ENCODE results near the gene MYOZ3.

MYOZ3 gene

DNA sequence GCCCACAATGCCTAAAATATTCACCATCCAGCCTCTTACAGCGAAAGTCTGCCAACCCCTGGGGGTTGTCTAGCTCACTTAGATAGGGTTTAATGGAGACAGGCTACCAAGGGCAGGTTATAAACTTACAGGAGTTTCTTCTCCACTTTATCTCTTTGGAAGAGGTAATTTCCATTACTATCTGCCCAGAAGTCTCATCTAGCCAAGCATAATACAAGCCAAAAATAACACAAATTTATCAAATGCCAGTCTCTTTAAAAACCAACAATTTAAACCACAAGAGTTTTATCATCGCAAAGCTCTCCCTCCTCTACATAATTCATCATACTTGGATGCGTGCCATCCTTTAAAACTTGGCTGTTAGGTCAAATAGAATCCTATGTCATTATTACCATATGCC, 33.6 kb downstream of the MYOZ3 start:
- H3K36me3 ChIP-seq (ENCODE audit: insufficient read depth, low read depth, low read length), result peaks cover 94% of the 10 kb centered on the region
- no peaks in the 10 kb centered on the region for H3K27me3 ChIP-seq (ENCODE audit: insufficient read depth, low read length)
- H3K4me1 ChIP-seq (ENCODE audit: insufficient read depth, low read length), result peaks cover 3% of the 10 kb centered on the region
- H3K27ac ChIP-seq (ENCODE audit: low read length), result no peak overlapping the region
- no peaks in the 10 kb centered on the region for H3K9me3 ChIP-seq (ENCODE audit: insufficient read depth, low read depth, low read length)
- H3K4me3 ChIP-seq (ENCODE audit: low read length), result no peak overlapping the region
- H3K9ac ChIP-seq (ENCODE audit: low read depth, low read length), result no peak overlapping the region

GRCh38 chr5:150700246-150700593, 39.2 kb downstream of the MYOZ3 start:
- Histone ChIP-seq H3K27ac (ENCODE audit: low read length) (no peak overlapping the region), H3K4me3 (ENCODE audit: low read length) (peak overlapping the region; percentile 99), H3K36me3 (ENCODE audit: insufficient read depth, low read depth, low read length) (peaks cover 45% of the 10 kb centered on the region), H3K9ac (ENCODE audit: low read depth, low read length) (peak overlapping the region; percentile 98; the same call in 1 of the 2 replicates), H3K4me1 (ENCODE audit: insufficient read depth, low read length) (peaks cover 9% of the 10 kb centered on the region), H3K27me3 (ENCODE audit: insufficient read depth, low read length) (peaks cover 9% of the 10 kb centered on the region), H3K9me3 (ENCODE audit: insufficient read depth, low read depth, low read length) (no peaks in the 10 kb centered on the region)

DNA sequence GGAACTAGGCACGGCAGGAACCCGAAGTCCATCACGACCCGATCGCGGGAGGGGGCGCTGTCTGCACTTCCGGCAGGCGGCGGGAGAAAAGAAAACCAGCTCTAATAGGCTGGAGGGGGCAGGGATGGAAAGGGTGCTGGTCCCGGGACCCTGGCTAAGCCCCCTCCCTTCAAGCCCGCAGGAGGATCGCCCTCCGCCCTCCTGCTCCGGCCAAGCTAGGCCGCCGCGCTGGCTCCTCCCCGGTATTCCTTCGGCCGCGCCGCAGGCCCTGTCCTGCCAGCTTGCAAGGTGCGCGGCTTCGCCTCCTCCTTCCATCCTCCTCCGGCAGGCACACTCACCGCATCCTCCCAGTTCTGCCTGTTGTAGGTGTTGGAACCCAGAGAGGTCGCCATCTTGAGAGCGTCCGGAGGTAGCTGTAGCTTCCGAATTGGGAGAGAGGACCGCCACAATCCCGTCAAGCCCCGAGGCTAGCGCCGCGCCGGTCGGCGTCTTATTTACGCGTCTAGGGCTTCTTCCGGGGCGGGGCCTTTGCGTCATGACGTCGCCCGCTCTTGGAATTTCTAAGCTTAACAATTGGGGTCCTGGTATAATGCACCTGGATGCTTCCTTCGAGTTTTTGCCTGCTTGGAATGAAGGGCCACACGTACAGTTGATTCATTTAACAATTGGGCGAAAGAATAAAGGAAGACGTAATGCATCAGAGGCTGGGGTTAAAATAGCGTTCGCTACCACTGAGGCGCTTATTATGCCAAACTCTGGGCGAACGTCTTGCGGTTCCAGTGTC, 39.7 kb downstream of the MYOZ3 start, which contains the start of gene RBM22:
RBM22 (minus strand) TSS at position 469 of the 784 bp plus-strand sequence; CDS start at position 392, 77 bp downstream.
- H3K9ac ChIP-seq (ENCODE audit: low read depth, low read length), result peak within 1 kb of the TSS; percentile 98
- H3K27me3 ChIP-seq (ENCODE audit: insufficient read depth, low read length), result peaks cover 9% of the 10 kb centered on the region
- H3K4me3 ChIP-seq (ENCODE audit: low read length), result peak within 1 kb of the TSS; percentile 99
- H3K36me3 ChIP-seq (ENCODE audit: insufficient read depth, low read depth, low read length), result peaks cover 39% of the 10 kb centered on the region
- peaks cover 9% of the 10 kb centered on the region for H3K4me1 ChIP-seq (ENCODE audit: insufficient read depth, low read length)
- H3K27ac ChIP-seq (ENCODE audit: low read length), result peak within 1 kb of the TSS; percentile 82
- H3K9me3 ChIP-seq (ENCODE audit: insufficient read depth, low read depth, low read length), result no peaks in the 10 kb centered on the region

DNA sequence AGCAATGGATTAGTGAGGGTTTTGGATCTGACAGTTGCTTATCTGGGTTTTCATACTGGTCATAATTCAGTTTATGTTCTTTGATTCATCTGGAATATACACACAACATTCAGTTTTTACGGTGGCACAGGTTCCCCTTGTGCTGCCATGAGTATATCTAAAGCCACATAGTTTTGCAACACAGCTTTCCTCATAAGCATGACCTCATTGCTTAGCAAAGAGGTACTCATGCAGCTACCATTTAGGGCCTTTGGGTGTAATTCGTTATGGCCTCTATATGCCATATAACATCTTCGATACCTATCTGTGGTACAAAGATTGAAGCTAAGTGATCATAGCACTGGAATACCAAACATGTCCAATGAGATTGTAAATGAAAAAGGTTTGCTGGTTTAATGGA, 42.7 kb downstream of the MYOZ3 start:
- no peak overlapping the region for H3K27ac ChIP-seq (ENCODE audit: low read length)
- H3K4me1 ChIP-seq (ENCODE audit: insufficient read depth, low read length), result peaks cover 9% of the 10 kb centered on the region
- no peak overlapping the region for H3K9ac ChIP-seq (ENCODE audit: low read depth, low read length)
- H3K27me3 ChIP-seq (ENCODE audit: insufficient read depth, low read length), result peaks cover 9% of the 10 kb centered on the region
- H3K36me3 ChIP-seq (ENCODE audit: insufficient read depth, low read depth, low read length), result peaks cover 9% of the 10 kb centered on the region
- no peak overlapping the region for H3K4me3 ChIP-seq (ENCODE audit: low read length)
- no peaks in the 10 kb centered on the region for H3K9me3 ChIP-seq (ENCODE audit: insufficient read depth, low read depth, low read length)

DNA sequence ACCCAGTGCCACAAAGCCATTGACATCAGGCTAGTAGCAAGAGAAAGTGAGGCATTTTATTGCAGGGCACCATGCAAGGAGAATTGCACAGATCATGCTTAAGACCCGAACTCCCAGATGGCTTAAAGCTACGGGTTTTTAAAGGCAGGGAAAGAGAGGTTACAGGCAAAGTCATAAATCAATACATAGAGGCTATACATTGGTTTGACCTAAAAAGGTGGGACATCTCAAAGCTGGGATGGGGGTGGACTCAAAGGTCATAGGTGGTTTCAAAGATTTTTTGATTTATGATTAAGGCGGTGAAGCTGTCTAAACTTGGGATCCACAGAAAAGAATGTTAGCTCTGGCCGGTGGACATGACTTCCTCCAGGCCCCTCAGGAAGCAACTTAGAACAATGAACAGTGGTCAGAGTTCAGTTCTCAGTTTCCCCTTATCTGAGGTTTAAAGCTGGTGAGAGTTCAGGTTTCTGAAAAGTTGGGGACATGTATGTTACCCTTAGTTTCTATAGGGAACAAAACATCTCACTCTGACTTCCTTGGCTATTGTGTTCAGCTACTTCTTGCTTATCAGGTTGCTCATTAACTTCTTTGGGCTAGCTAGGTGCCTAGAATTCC, 45.8 kb downstream of the MYOZ3 start:
- H3K9ac ChIP-seq (ENCODE audit: low read depth, low read length), result no peak overlapping the region
- no peaks in the 10 kb centered on the region for H3K4me1 ChIP-seq (ENCODE audit: insufficient read depth, low read length)
- peaks cover 9% of the 10 kb centered on the region for H3K27me3 ChIP-seq (ENCODE audit: insufficient read depth, low read length)
- no peak overlapping the region for H3K4me3 ChIP-seq (ENCODE audit: low read length)
- H3K27ac ChIP-seq (ENCODE audit: low read length), result no peak overlapping the region
- peaks cover 30% of the 10 kb centered on the region for H3K36me3 ChIP-seq (ENCODE audit: insufficient read depth, low read depth, low read length)
- no peaks in the 10 kb centered on the region for H3K9me3 ChIP-seq (ENCODE audit: insufficient read depth, low read depth, low read length)

GRCh38 chr5:150710165-150710564, 49.1 kb downstream of the MYOZ3 start:
- no peak overlapping the region for H3K4me3 ChIP-seq (ENCODE audit: low read length)
- H3K9me3 ChIP-seq (ENCODE audit: insufficient read depth, low read depth, low read length), result no peaks in the 10 kb centered on the region
- no peaks in the 10 kb centered on the region for H3K4me1 ChIP-seq (ENCODE audit: insufficient read depth, low read length)
- H3K27ac ChIP-seq (ENCODE audit: low read length), result no peak overlapping the region
- no peak overlapping the region for H3K9ac ChIP-seq (ENCODE audit: low read depth, low read length)
- H3K36me3 ChIP-seq (ENCODE audit: insufficient read depth, low read depth, low read length), result peaks cover 60% of the 10 kb centered on the region
- no peaks in the 10 kb centered on the region for H3K27me3 ChIP-seq (ENCODE audit: insufficient read depth, low read length)

- peaks cover 81% of the 10 kb centered on the region for H3K36me3 ChIP-seq (ENCODE audit: insufficient read depth, low read depth, low read length)
Observed at GRCh38 chr5:150723845-150724244, 62.8 kb downstream of the MYOZ3 start.

More at GRCh38 chr5:150723845-150724244, 62.8 kb downstream of the MYOZ3 start:
- Histone ChIP-seq H3K4me3 (ENCODE audit: low read length) (no peak overlapping the region), H3K27me3 (ENCODE audit: insufficient read depth, low read length) (no peaks in the 10 kb centered on the region), H3K4me1 (ENCODE audit: insufficient read depth, low read length) (no peaks in the 10 kb centered on the region), H3K27ac (ENCODE audit: low read length) (no peak overlapping the region), H3K9ac (ENCODE audit: low read depth, low read length) (no peak overlapping the region), H3K9me3 (ENCODE audit: insufficient read depth, low read depth, low read length) (no peaks in the 10 kb centered on the region)
